ENCODE measurements around the gene MYLK4.

MYLK4 gene

DNA sequence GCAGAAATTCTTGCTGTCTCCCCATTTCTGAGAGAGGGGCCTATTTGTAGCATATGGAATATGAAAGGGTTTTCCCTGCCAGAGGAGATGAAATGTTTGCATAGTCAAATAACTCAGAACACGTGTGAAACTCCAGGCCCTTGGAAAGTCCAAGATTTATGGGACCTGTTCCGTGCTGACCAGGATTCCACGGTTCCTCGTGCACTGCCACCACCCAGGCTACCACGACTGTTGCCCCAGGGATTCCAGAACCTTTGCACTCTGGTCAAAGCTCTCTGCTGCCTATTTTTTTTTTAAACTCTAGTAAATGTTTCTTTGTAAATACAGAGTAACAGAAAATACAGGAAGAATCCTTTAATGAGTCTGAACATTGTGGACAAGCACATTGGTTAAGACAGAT is 35.0 kb downstream of the MYLK4 start:
- Histone ChIP-seq H3K27ac (ENCODE audit: low read depth, low read length) (no peak overlapping the region), H3K4me1 (ENCODE audit: insufficient read depth, low read length) (no peaks in the 10 kb centered on the region), H3K4me3 (ENCODE audit: low read length) (no peak overlapping the region), H3K9me3 (ENCODE audit: insufficient read depth, low read depth, low read length) (peaks cover 12% of the 10 kb centered on the region), H3K36me3 (ENCODE audit: insufficient read depth, low read length) (no peaks in the 10 kb centered on the region), H3K9ac (ENCODE audit: low read depth, low read length) (no peak overlapping the region), H3K27me3 (ENCODE audit: insufficient read depth, low read length) (no peaks in the 10 kb centered on the region)
- 89% methylated on average over 5 of the region's 5 CpGs for WGBS

- H3K27me3 ChIP-seq (ENCODE audit: insufficient read depth, low read length): no peaks in the 10 kb centered on the region
- no peak overlapping the region for H3K9ac ChIP-seq (ENCODE audit: low read depth, low read length)
- H3K36me3 ChIP-seq (ENCODE audit: insufficient read depth, low read length): no peaks in the 10 kb centered on the region
- no peaks in the 10 kb centered on the region for H3K4me1 ChIP-seq (ENCODE audit: insufficient read depth, low read length)
- no peak overlapping the region for H3K27ac ChIP-seq (ENCODE audit: low read depth, low read length)
- WGBS: 88% methylated on average over 7 of the region's 7 CpGs
- H3K4me3 ChIP-seq (ENCODE audit: low read length): no peak overlapping the region
- peaks cover 25% of the 10 kb centered on the region for H3K9me3 ChIP-seq (ENCODE audit: insufficient read depth, low read depth, low read length)
Measured at GRCh38 chr6:2714111-2714895, 36.4 kb downstream of the MYLK4 start.

- H3K4me3 ChIP-seq (ENCODE audit: low read length): no peak overlapping the region
- no peak overlapping the region for H3K27ac ChIP-seq (ENCODE audit: low read depth, low read length)
- no peaks in the 10 kb centered on the region for H3K4me1 ChIP-seq (ENCODE audit: insufficient read depth, low read length)
- H3K9me3 ChIP-seq (ENCODE audit: insufficient read depth, low read depth, low read length): peaks cover 26% of the 10 kb centered on the region
- 93% methylated on average over 8 of the region's 8 CpGs for WGBS
- no peaks in the 10 kb centered on the region for H3K36me3 ChIP-seq (ENCODE audit: insufficient read depth, low read length)
- H3K27me3 ChIP-seq (ENCODE audit: insufficient read depth, low read length): no peaks in the 10 kb centered on the region
- no peak overlapping the region for H3K9ac ChIP-seq (ENCODE audit: low read depth, low read length)
Measured at GRCh38 chr6:2713473-2714110, 37.1 kb downstream of the MYLK4 start.

DNA sequence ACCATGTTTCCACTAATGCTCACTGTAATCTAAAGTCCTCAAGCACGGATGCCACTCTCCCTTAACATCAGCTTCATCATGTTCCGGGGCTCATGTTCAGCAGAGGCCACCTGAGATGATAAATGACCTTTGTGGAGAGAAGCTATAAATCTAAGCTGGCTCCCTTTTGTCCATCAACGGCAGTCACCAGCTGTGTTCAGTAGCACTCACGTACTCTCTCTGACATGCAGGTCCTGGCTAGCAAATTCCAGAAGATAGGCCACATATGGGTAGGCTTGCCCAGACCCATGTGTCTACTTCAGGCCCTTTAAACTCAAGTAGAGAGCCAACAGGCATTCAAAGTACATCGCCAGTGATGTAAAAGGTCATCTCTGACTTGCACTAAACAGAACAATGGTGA is 38.6 kb downstream of the MYLK4 start:
- no peaks in the 10 kb centered on the region for H3K4me1 ChIP-seq (ENCODE audit: insufficient read depth, low read length)
- H3K36me3 ChIP-seq (ENCODE audit: insufficient read depth, low read length): no peaks in the 10 kb centered on the region
- no peak overlapping the region for H3K9ac ChIP-seq (ENCODE audit: low read depth, low read length)
- whole genome bisulfite sequencing: 95% methylated on average over 5 of the region's 5 CpGs
- no peak overlapping the region for H3K4me3 ChIP-seq (ENCODE audit: low read length)
- peaks cover 26% of the 10 kb centered on the region for H3K9me3 ChIP-seq (ENCODE audit: insufficient read depth, low read depth, low read length)
- H3K27ac ChIP-seq (ENCODE audit: low read depth, low read length): no peak overlapping the region
- H3K27me3 ChIP-seq (ENCODE audit: insufficient read depth, low read length): no peaks in the 10 kb centered on the region

DNA sequence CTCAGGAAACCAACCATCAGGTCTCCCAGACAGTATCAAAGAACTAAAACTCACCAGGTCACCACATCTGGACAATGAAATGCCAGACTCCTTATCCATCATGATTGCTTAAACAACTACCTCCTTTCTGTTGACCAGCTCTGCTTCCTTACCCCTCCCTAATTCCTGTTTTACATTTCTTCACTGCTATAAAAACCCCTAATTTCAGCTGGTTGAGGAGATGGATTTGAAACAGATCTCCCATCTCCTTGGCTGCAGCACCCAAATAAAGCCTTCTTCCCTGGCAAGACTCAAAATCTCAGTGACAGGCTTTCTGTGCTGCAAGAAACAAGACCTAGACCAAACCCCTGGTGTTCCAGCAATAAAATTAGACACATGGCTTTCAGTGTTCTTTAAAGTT is 40.3 kb downstream of the MYLK4 start:
- H3K4me1 ChIP-seq (ENCODE audit: insufficient read depth, low read length): peaks cover 6% of the 10 kb centered on the region; the same call in 1 of the 2 replicates
- H3K27ac ChIP-seq (ENCODE audit: low read depth, low read length): no peak overlapping the region
- no peaks in the 10 kb centered on the region for H3K27me3 ChIP-seq (ENCODE audit: insufficient read depth, low read length)
- H3K9me3 ChIP-seq (ENCODE audit: insufficient read depth, low read depth, low read length): peaks cover 26% of the 10 kb centered on the region
- no peak overlapping the region for H3K4me3 ChIP-seq (ENCODE audit: low read length)
- H3K9ac ChIP-seq (ENCODE audit: low read depth, low read length): no peak overlapping the region
- H3K36me3 ChIP-seq (ENCODE audit: insufficient read depth, low read length): no peaks in the 10 kb centered on the region

- WGBS: 95% methylated on average over 5 of the region's 5 CpGs
- no peaks in the 10 kb centered on the region for H3K36me3 ChIP-seq (ENCODE audit: insufficient read depth, low read length)
- no peak overlapping the region for H3K27ac ChIP-seq (ENCODE audit: low read depth, low read length)
- peaks cover 26% of the 10 kb centered on the region for H3K9me3 ChIP-seq (ENCODE audit: insufficient read depth, low read depth, low read length)
- no peaks in the 10 kb centered on the region for H3K27me3 ChIP-seq (ENCODE audit: insufficient read depth, low read length)
- peaks cover 8% of the 10 kb centered on the region; the same call in 1 of the 2 replicates for H3K4me1 ChIP-seq (ENCODE audit: insufficient read depth, low read length)
- H3K4me3 ChIP-seq (ENCODE audit: low read length): no peak overlapping the region
- H3K9ac ChIP-seq (ENCODE audit: low read depth, low read length): no peak overlapping the region
Measured at GRCh38 chr6:2708456-2708855, 42.3 kb downstream of the MYLK4 start.

- Histone ChIP-seq H3K9me3 (ENCODE audit: insufficient read depth, low read depth, low read length) (peaks cover 21% of the 10 kb centered on the region), H3K27me3 (ENCODE audit: insufficient read depth, low read length) (no peaks in the 10 kb centered on the region), H3K9ac (ENCODE audit: low read depth, low read length) (no peak overlapping the region), H3K27ac (ENCODE audit: low read depth, low read length) (no peak overlapping the region), H3K4me1 (ENCODE audit: insufficient read depth, low read length) (peaks cover 8% of the 10 kb centered on the region; the same call in 1 of the 2 replicates), H3K36me3 (ENCODE audit: insufficient read depth, low read length) (no peaks in the 10 kb centered on the region), H3K4me3 (ENCODE audit: low read length) (no peak overlapping the region)
- 85% methylated on average over 7 of the region's 7 CpGs for WGBS
Measured at GRCh38 chr6:2706558-2706957, 44.2 kb downstream of the MYLK4 start.

GRCh38 chr6:2705256-2705655 is 45.5 kb downstream of the MYLK4 start:
- H3K27ac ChIP-seq (ENCODE audit: low read depth, low read length): no peak overlapping the region
- H3K27me3 ChIP-seq (ENCODE audit: insufficient read depth, low read length): no peaks in the 10 kb centered on the region
- H3K9ac ChIP-seq (ENCODE audit: low read depth, low read length): no peak overlapping the region
- WGBS: 75% methylated on average over 2 of the region's 2 CpGs
- H3K4me1 ChIP-seq (ENCODE audit: insufficient read depth, low read length): peaks cover 8% of the 10 kb centered on the region; the same call in 1 of the 2 replicates
- H3K36me3 ChIP-seq (ENCODE audit: insufficient read depth, low read length): no peaks in the 10 kb centered on the region
- no peak overlapping the region for H3K4me3 ChIP-seq (ENCODE audit: low read length)
- H3K9me3 ChIP-seq (ENCODE audit: insufficient read depth, low read depth, low read length): peaks cover 9% of the 10 kb centered on the region

DNA sequence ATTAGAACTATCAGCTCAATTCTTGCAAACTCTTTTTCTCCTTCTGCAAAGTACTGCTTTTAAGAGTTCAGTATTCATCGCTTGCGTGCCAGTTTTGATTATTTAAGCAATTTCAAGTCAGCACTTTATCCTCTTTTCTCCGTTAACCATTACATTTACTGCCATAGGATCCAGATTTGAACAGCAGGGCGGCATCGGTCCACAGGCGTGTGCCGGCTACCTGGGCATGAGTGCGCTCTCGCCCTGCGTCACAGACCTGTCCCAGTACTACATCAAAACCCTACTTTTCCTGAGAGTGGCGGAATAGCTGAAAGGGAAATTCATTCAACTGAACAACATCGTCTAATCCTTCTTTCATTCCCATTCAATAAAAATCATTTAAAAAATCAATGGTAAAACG is 53.4 kb downstream of the MYLK4 start:
- Histone ChIP-seq H3K27ac (ENCODE audit: low read depth, low read length) (no peak overlapping the region), H3K36me3 (ENCODE audit: insufficient read depth, low read length) (no peaks in the 10 kb centered on the region), H3K27me3 (ENCODE audit: insufficient read depth, low read length) (no peaks in the 10 kb centered on the region), H3K4me1 (ENCODE audit: insufficient read depth, low read length) (no peaks in the 10 kb centered on the region), H3K9me3 (ENCODE audit: insufficient read depth, low read depth, low read length) (no peaks in the 10 kb centered on the region), H3K9ac (ENCODE audit: low read depth, low read length) (no peak overlapping the region), H3K4me3 (ENCODE audit: low read length) (no peak overlapping the region)
- WGBS: 87% methylated on average over 13 of the region's 13 CpGs

- Histone ChIP-seq H3K9me3 (ENCODE audit: insufficient read depth, low read depth, low read length) (no peaks in the 10 kb centered on the region), H3K36me3 (ENCODE audit: insufficient read depth, low read length) (no peaks in the 10 kb centered on the region), H3K4me1 (ENCODE audit: insufficient read depth, low read length) (no peaks in the 10 kb centered on the region), H3K27ac (ENCODE audit: low read depth, low read length) (no peak overlapping the region), H3K4me3 (ENCODE audit: low read length) (no peak overlapping the region), H3K9ac (ENCODE audit: low read depth, low read length) (no peak overlapping the region), H3K27me3 (ENCODE audit: insufficient read depth, low read length) (no peaks in the 10 kb centered on the region)
- WGBS: 79% methylated on average over 5 of the region's 5 CpGs
Measured at GRCh38 chr6:2695454-2696095, 55.1 kb downstream of the MYLK4 start.

DNA sequence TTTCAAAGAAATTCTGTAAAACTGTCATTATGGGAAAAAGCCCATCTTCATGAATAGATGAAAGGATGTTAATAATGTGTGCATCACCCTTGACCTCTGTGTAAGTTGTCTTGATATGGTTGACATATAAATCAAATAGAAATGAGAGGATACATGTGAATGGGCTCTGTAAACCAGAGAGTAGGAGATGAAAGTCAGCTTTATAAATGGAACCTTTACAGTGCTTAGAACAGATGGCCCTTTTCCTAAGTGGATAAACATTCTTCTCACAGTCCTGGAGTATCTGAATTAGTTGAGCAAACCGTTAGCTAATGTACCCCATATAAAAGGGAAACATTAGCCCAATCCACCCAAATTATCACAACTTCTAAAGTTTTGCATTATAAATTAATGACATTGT is 57.5 kb downstream of the MYLK4 start:
- Histone ChIP-seq H3K4me1 (ENCODE audit: insufficient read depth, low read length) (no peaks in the 10 kb centered on the region), H3K9ac (ENCODE audit: low read depth, low read length) (no peak overlapping the region), H3K9me3 (ENCODE audit: insufficient read depth, low read depth, low read length) (no peaks in the 10 kb centered on the region), H3K27ac (ENCODE audit: low read depth, low read length) (no peak overlapping the region), H3K36me3 (ENCODE audit: insufficient read depth, low read length) (no peaks in the 10 kb centered on the region), H3K4me3 (ENCODE audit: low read length) (no peak overlapping the region), H3K27me3 (ENCODE audit: insufficient read depth, low read length) (no peaks in the 10 kb centered on the region)
- 86% methylated on average over 1 of the region's 1 CpG for WGBS
